ACC112 (cell line): ENCODE data around the gene ENC1.

Experiments used
- H2AFZ ChIP-seq: fragments of 200-600 bp; sonication (generic); one replicate; pipeline ENCODE4 v1.6.0; 2017; ENCODE audit warnings: antibody characterized with exemption, low read length; ENCODE audit not compliant: unreplicated experiment
- H3K27ac ChIP-seq: fragments of 200-600 bp; sonication (generic); 2 replicates; pipeline ENCODE4 v1.5.1; 2014; ENCODE audit warnings: low read depth, mild to moderate bottlenecking, antibody characterized with exemption, low read length, moderate library complexity
- H3K27me3 ChIP-seq: fragments of 200-600 bp; sonication (generic); 2 replicates; pipeline ENCODE4 v1.6.1; 2014; ENCODE audit warnings: mild to moderate bottlenecking, antibody characterized with exemption, low read length, moderate library complexity, mixed read lengths; ENCODE audit not compliant: insufficient read depth
- H3K36me3 ChIP-seq: fragments of 200-600 bp; sonication (generic); 2 replicates; pipeline ENCODE4 v1.6.1; 2016; ENCODE audit warnings: mild to moderate bottlenecking, antibody characterized with exemption, low read length, moderate library complexity, mixed read lengths; ENCODE audit not compliant: insufficient read depth
- H3K4me1 ChIP-seq: fragments of 200-600 bp; sonication (generic); one replicate; pipeline ENCODE4 v1.6.1; 2016; ENCODE audit warnings: low read length, mixed read lengths; ENCODE audit not compliant: insufficient read depth, unreplicated experiment, control insufficient read depth
- H3K4me3 ChIP-seq: fragments of 200-600 bp; sonication (generic); 2 replicates; pipeline ENCODE4 v1.5.1; 2014; ENCODE audit warnings: mild to moderate bottlenecking, low read depth, low read length
- H3K79me2 ChIP-seq: fragments of 200-600 bp; sonication (generic); one replicate; pipeline ENCODE4 v1.6.0; 2016; ENCODE audit warnings: low read length; ENCODE audit not compliant: control insufficient read depth, unreplicated experiment, insufficient read depth

The ENC1 gene

DNA sequence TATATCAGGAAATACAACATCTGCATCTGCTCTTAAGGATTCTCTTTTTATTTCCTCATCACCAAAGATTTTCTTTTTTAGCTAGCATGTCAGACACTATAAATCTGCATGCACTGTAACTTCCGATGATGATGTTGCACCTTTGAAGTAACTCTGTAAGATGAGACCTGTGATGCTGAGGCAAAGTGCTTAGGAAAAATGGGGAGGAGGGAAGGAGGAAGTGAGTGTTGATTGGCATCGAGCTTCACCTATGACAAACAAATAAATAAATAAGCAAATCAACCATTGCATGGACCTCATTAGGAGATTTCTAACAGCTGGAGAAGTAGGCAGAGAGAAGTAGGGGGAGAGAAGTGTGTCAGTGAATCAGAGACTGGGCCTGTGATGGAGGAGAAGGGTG is 52.6 kb downstream of the ENC1 start:
- H3K4me3 ChIP-seq, result no peak overlapping the region
- no peak overlapping the region for H3K27ac ChIP-seq
- no peaks in the 10 kb centered on the region for H3K27me3 ChIP-seq
- no peaks in the 10 kb centered on the region for H3K36me3 ChIP-seq
- H2AFZ ChIP-seq, result no peak overlapping the region
- H3K4me1 ChIP-seq, result peaks cover 8% of the 10 kb centered on the region
- H3K79me2 ChIP-seq, result no peaks in the 10 kb centered on the region

DNA sequence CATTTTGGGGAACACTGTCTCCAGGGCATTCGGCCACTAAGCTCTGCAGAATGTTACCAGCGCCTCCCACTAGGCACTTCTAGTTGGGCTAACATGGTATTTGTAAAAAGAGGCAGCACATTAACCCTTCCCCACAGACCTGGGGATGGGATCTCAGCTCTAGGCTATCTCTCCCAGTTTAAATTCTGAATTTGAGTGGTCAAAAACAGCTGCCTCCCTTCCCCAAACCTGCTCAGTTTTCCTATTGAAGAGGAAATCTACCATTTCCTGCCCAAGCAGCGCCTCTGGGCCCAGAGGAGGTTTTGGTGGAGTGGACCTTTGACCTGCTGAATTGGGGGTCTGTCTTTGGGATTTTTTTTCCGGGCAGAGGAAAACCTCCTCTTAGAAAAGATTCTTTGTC is 53.2 kb downstream of the ENC1 start:
- Histone ChIP-seq H3K4me1 (peaks cover 8% of the 10 kb centered on the region), H3K36me3 (no peaks in the 10 kb centered on the region), H3K27me3 (no peaks in the 10 kb centered on the region), H3K4me3 (no peak overlapping the region), H3K27ac (no peak overlapping the region), H3K79me2 (no peaks in the 10 kb centered on the region), H2AFZ (no peak overlapping the region)

DNA sequence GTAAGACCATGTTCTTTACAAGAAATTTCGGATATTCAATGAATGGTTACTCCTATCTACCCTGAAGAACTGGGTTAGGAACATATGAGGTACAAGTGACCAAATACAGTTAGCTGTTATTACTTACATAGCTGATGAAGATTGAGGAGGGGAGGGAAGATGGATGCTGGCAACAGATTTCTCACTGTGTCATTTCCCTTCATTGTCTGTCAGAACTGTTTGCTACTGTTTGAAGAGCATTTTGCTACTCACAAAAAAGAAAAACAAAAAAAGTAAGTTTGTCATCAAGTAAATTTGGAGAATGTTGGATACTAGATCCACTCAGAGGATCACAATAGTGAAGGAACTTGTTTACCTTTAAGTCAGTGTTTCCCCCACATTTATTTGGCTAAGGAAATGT is 53.7 kb downstream of the ENC1 start:
- H3K27me3 ChIP-seq, result no peaks in the 10 kb centered on the region
- no peak overlapping the region for H2AFZ ChIP-seq
- peaks cover 8% of the 10 kb centered on the region for H3K4me1 ChIP-seq
- no peak overlapping the region for H3K4me3 ChIP-seq
- no peaks in the 10 kb centered on the region for H3K36me3 ChIP-seq
- H3K79me2 ChIP-seq, result no peaks in the 10 kb centered on the region
- no peak overlapping the region for H3K27ac ChIP-seq

DNA sequence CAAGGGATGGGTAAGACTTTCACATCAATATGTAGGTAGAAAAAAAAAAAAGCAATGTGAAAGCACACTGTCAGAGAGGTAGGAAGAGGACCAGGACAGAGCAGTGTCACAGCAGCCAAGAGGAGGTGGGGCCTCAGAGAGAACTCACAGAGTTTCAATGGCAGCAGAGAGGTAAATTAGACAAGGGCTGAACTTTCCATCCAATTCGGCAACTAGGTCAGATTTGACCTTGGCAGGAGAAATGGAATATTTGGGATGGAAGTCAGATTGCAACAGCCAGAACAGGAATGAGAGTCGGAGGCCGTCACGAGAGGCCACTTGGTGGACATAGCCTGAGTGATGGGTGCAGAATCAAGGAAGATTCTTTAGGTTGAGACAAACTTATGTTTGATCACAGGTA is 57.7 kb downstream of the ENC1 start:
- Histone ChIP-seq H2AFZ (no peak overlapping the region), H3K27ac (no peak overlapping the region), H3K4me3 (no peak overlapping the region), H3K4me1 (peaks cover 8% of the 10 kb centered on the region), H3K27me3 (no peaks in the 10 kb centered on the region), H3K79me2 (no peaks in the 10 kb centered on the region), H3K36me3 (no peaks in the 10 kb centered on the region)

DNA sequence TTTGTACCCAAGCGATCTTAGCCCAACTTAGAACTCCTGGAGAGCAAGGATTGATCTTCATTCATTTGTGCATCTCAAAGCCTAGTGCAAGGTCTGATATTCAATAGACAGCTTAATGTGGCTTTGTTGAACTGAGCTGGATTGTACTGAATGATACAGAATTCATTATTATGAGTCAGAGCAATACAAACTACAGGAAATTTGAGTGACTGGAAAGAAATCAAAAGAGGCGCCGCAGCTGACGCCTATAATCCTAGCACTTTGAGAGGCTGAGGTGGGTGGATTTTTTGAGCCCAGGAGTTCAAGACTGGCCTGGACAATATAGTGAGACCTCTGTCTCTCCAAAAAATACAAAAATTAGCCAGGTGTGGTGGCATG is 58.6 kb downstream of the ENC1 start:
- Histone ChIP-seq H3K36me3 (no peaks in the 10 kb centered on the region), H3K27ac (no peak overlapping the region), H2AFZ (no peak overlapping the region), H3K4me1 (peaks cover 6% of the 10 kb centered on the region), H3K4me3 (no peak overlapping the region), H3K27me3 (no peaks in the 10 kb centered on the region), H3K79me2 (no peaks in the 10 kb centered on the region)

DNA sequence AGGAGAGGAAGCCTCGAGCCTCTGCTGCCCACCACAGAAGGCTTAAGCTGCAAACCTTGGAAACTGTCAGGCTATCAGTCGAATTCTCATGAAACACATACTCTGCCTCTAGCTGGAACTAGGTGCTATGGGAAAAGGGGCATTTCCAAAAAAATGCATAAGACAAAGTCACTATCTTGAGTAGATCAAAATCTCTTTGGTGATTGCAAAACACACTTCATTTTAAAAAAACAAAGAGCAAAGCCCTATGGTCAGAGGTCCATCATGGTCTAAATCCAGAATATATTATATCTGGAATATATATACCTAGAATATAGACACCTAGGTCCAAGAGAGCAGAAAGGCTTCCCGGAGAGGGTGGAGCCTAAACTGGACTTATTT is 59.8 kb downstream of the ENC1 start:
- Histone ChIP-seq H2AFZ (no peak overlapping the region), H3K27ac (no peak overlapping the region), H3K4me1 (peaks cover 14% of the 10 kb centered on the region), H3K79me2 (no peaks in the 10 kb centered on the region), H3K27me3 (no peaks in the 10 kb centered on the region), H3K36me3 (no peaks in the 10 kb centered on the region), H3K4me3 (no peak overlapping the region)

DNA sequence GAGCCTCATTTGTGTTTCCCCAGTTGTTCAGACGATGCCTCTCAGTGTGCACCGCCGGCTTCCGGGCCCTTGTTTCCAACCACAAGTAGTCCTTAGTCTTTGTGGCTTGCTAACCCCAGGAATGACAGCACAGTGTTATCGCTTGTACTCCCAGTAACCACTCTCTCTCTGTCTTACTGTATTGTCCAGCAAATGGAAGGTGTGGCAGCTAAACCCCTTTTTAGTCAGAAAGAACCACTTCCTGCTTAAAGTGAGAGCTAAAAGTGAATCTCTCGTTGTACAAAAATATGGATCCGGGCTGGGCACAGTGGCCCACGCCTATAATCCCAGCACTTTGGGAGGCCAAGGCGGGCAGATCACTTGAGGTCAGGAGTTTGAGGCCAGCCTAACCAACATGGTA is 61.3 kb downstream of the ENC1 start:
- no peaks in the 10 kb centered on the region for H3K79me2 ChIP-seq
- no peak overlapping the region for H2AFZ ChIP-seq
- H3K4me1 ChIP-seq, result peaks cover 20% of the 10 kb centered on the region
- no peaks in the 10 kb centered on the region for H3K27me3 ChIP-seq
- no peak overlapping the region for H3K27ac ChIP-seq
- H3K36me3 ChIP-seq, result no peaks in the 10 kb centered on the region
- H3K4me3 ChIP-seq, result no peak overlapping the region

DNA sequence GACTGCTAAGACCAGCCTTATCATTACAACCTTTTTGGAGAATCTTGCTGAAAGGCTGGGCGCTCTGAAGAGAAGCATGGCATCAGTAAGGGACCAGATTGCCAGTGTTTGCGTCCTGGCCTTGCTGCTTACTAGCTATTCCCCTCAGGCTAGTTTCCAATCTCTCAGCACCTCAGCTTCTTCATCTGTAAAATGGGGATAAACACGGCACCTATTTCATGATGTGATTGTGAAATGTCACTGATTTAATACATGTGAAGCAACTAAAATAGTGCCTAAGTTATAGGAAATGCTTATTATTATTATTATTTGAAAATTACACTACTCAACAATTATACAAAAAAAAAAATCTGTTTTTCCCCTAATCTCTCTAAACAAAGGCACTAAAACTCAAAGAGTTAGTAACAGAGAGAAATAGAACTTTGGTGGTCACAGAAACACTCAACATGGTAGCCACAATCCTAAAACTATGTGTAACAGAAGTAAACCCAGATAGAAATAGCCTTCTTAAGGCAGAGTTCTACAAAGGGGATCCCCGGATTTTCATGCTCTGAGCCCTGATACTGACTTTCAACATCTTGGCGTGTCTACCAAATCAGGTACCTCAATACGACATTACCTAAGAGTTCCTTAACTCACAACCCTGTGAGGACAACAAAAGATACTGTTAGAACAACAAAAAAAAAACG is 62.0 kb downstream of the ENC1 start:
- no peak overlapping the region for H3K27ac ChIP-seq
- H3K4me3 ChIP-seq, result no peak overlapping the region

More for the DNA sequence above, 62.0 kb downstream of the ENC1 start:
- Histone ChIP-seq H3K79me2 (no peaks in the 10 kb centered on the region), H3K4me1 (peaks cover 20% of the 10 kb centered on the region), H3K27me3 (no peaks in the 10 kb centered on the region), H3K36me3 (no peaks in the 10 kb centered on the region), H2AFZ (no peak overlapping the region)
